T-cell (primary cell): Measurements from ENCODE around the gene RDH14. TPM values are rescaled to one million over a fixed set of nuclear protein-coding genes. Genes with fewer than 3 reads are reported as not detected.

Experiments
- ATAC-seq, 4 experiments: fragments of 200-7000 bp in 3 of 4; fragments of 150-1000 bp in 1 of 4; cut with Tn5 transposase; replicated peaks in 1 of 4; 1 replicate in 3 of 4; 2 replicates in 1 of 4; pipeline ENCODE4 v1.10.0; 2021; ENCODE audit warnings: moderate library complexity in 3 of 4, mild to moderate bottlenecking in 2 of 4, moderate number of reproducible peaks in 1 of 4
- CTCF ChIA-PET, 2 donors: fragments of 300-600 bp; sonication (Branson Sonifier 250); formaldehyde crosslinking; loops; one replicate each; lab custom pipeline; 2022; ENCODE audit warnings: antibody characterized with exemption in 2 of 2; lab: Charles Lee
- POLR2A ChIA-PET, 2 donors: fragments of 300-600 bp; sonication (Branson Sonifier 250); formaldehyde crosslinking; loops; one replicate each; lab custom pipeline; 2022; ENCODE audit warnings: antibody characterized with exemption in 2 of 2; lab: Charles Lee
- DNase-seq, 35 experiments: peaks; one replicate each; pipeline versions ENCODE4 v3.0.0 to v3.0.0-alpha.2; 2013 to 2023
- H3K27ac ChIP-seq: one replicate; pipeline ENCODE4 v1.5.1; 2013; ENCODE audit warnings: low read length
- H3K27me3 ChIP-seq, 2 experiments: replicated peaks in 1 of 2; 1 replicate in 1 of 2; 2 replicates in 1 of 2; pipeline versions ENCODE4 v1.6.1 to v1.7.0; 2013; ENCODE audit warnings: low read length in 1 of 2, mixed read lengths in 1 of 2; ENCODE audit not compliant: control insufficient read depth in 2 of 2, insufficient read depth in 2 of 2; ENCODE audit errors: extremely low read depth in 1 of 2
- H3K36me3 ChIP-seq, 2 donors: 1 replicate in 1 of 2; 2 replicates in 1 of 2; pipeline versions ENCODE4 v1.6.1 to v1.7.0; 2013; ENCODE audit warnings: low read length in 1 of 2; ENCODE audit not compliant: control insufficient read depth in 2 of 2, insufficient read depth in 1 of 2; ENCODE audit errors: extremely low read depth in 1 of 2
- H3K4me1 ChIP-seq, 2 experiments: 1 replicate in 1 of 2; 2 replicates in 1 of 2; pipeline versions ENCODE4 v1.6.1 to v1.7.0; 2013; ENCODE audit warnings: low read length in 2 of 2, mixed read lengths in 1 of 2; ENCODE audit not compliant: insufficient read depth in 2 of 2, control insufficient read depth in 1 of 2; ENCODE audit errors: extremely low read depth in 1 of 2
- H3K4me3 ChIP-seq, 2 donors: 1 replicate in 1 of 2; 2 replicates in 1 of 2; pipeline versions ENCODE4 v1.5.1 to v1.7.0; 2013; ENCODE audit warnings: mild to moderate bottlenecking in 2 of 2, low read length in 1 of 2, moderate library complexity in 1 of 2; ENCODE audit not compliant: control insufficient read depth in 1 of 2; ENCODE audit errors: extremely low read depth in 1 of 2
- H3K9me3 ChIP-seq: 2 replicates; pipeline ENCODE4 v1.7.0; 2013
- H3K27ac Mint-ChIP-seq, 2 donors: one replicate each; pipeline ENCODE4 v1.8.0; 2020 to 2021; ENCODE audit warnings: mild to moderate bottlenecking in 2 of 2, mixed read lengths in 2 of 2
- H3K27me3 Mint-ChIP-seq, 2 donors: one replicate each; pipeline ENCODE4 v1.8.0; 2021 to 2022; ENCODE audit warnings: mixed read lengths in 2 of 2
- H3K36me3 Mint-ChIP-seq: one replicate; pipeline ENCODE4 v1.8.0; 2021; ENCODE audit warnings: mixed read lengths
- H3K4me1 Mint-ChIP-seq, 3 donors: one replicate each; pipeline ENCODE4 v1.8.0; 2020 to 2022; ENCODE audit warnings: mixed read lengths in 3 of 3, mild to moderate bottlenecking in 1 of 3
- H3K4me3 Mint-ChIP-seq, 3 donors: one replicate each; pipeline ENCODE4 v1.8.0; 2020 to 2022; ENCODE audit warnings: mild to moderate bottlenecking in 3 of 3, mixed read lengths in 3 of 3, moderate library complexity in 3 of 3
- H3K9me3 Mint-ChIP-seq, 3 donors: one replicate each; pipeline ENCODE4 v1.8.0; 2020 to 2022; ENCODE audit warnings: mixed read lengths in 3 of 3
- WGBS: methylation state at CpG from one replicate; pipeline ENCODE4 v1.1.5; 2013; ENCODE audit warnings: missing lambda C conversion rate; ENCODE audit not compliant: insufficient coverage; 5-methylcytosine and 5-hydroxymethylcytosine counted together
- total RNA-seq, 35 experiments: library from RNA in 6 of 35; stranded (reverse) in 6 of 35; fragments of 120-200 nt in 1 of 35; gene quantifications; one replicate each; pipeline versions ENCODE4 v1.2.1 to v1.2.4 and lab custom pipeline; 2013 to 2026

RDH14 gene
- total RNA-seq, 5 donors from 2014 or later (not counting 1 experiment from before 2014, with no cell fraction given): 9.7 to 21.5 (median 18.8) TPM

DNA sequence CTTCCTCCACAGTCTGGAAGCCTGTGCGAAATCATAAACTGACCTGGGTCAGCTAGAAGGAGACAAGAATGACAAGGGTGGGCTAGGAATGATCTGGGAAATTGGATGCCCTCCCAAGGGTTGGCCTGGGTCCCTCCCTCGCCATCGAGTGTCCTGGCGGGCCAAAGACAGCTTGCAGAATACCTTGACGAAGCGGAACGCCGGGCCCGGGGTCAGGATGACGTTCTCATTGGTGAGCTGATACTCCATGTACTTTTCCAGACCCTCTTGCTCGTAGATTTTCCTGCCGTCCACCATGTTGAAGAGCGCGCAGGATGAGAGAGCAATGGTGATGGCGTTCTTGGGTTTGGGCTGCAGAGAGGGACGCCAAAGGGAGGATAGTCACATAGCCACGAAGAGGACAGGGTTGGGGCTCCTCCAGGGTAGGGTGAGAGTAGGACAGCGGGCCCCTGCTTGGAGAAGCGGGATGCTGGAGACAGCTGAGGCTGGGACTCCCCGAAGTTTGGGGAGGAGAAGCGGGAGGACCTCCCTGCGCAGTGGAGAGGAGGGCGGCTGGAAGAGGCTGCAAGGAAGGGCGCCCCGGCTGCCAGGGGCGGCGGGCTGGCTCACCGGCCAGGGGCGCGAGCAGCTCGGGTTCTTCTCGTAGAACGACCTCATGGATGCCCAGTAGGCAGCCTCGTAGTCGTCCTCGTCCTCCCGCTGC, 23.6 kb upstream of the RDH14 start:
- ChIA-PET CTCF (no interaction called here), POLR2A (no interaction called here)
- H3K27ac Mint-ChIP-seq: no peak overlapping the region
- no peaks in the 10 kb centered on the region for H3K27me3 ChIP-seq
- peaks cover 0 to 4% of the 10 kb centered on the region in 2 donors for H3K36me3 ChIP-seq
- H3K4me3 Mint-ChIP-seq: no peak overlapping the region
- H3K4me1 Mint-ChIP-seq: peaks cover 0 to under 1% (median 0%) of the 10 kb centered on the region in 3 donors
- peaks cover 13 to 27% (median 13%) of the 10 kb centered on the region in 3 donors for H3K9me3 Mint-ChIP-seq
- 93% methylated on average over 36 of the region's 37 CpGs for WGBS
- DNase-seq (no peak), ATAC-seq (no peak)
- H3K9me3 ChIP-seq: no peaks in the 10 kb centered on the region
- H3K36me3 Mint-ChIP-seq: peaks cover 43% of the 10 kb centered on the region
- H3K4me1 ChIP-seq: no peaks in the 10 kb centered on the region
- H3K4me3 ChIP-seq: no peak overlapping the region
- H3K27ac ChIP-seq: no peak overlapping the region
- H3K27me3 Mint-ChIP-seq: no peaks in the 10 kb centered on the region

DNA sequence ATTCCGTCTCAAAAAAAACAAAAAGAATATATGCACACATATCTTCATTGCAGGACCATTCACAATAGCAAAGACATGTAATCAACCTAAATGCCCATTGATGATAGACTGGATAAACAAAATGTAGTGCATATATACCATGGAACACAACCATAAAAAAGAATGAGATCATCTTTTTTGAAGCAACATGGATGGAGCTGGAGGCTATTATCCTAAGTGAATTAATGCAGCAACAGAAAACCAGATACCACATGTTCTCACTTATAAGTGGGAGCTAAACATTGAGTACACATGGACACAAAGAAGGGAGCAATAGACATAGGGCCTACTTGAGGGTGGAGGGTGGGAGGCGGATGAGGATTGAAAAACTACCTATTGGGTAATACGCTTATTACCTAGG, 20.2 kb upstream of the RDH14 start:
- H3K9me3 ChIP-seq: no peaks in the 10 kb centered on the region
- ChIA-PET CTCF (no interaction called here), POLR2A (no interaction called here)
- Mint-ChIP-seq H3K27me3 (no peaks in the 10 kb centered on the region), H3K36me3 (peaks cover 48% of the 10 kb centered on the region), H3K4me3 (no peak overlapping the region), H3K4me1 (no peaks in the 10 kb centered on the region), H3K27ac (no peak overlapping the region), H3K9me3 (peaks cover 19 to 39% (median 23%) of the 10 kb centered on the region in 3 donors)
- H3K27ac ChIP-seq: no peak overlapping the region
- no peak overlapping the region for H3K4me3 ChIP-seq
- peaks cover 0 to 4% of the 10 kb centered on the region in 2 donors for H3K36me3 ChIP-seq
- no peak for DNase-seq
- WGBS: no CpG with 5 or more reads among the region's 3 CpGs
- no peak for ATAC-seq
- no peaks in the 10 kb centered on the region for H3K4me1 ChIP-seq
- H3K27me3 ChIP-seq: no peaks in the 10 kb centered on the region

DNA sequence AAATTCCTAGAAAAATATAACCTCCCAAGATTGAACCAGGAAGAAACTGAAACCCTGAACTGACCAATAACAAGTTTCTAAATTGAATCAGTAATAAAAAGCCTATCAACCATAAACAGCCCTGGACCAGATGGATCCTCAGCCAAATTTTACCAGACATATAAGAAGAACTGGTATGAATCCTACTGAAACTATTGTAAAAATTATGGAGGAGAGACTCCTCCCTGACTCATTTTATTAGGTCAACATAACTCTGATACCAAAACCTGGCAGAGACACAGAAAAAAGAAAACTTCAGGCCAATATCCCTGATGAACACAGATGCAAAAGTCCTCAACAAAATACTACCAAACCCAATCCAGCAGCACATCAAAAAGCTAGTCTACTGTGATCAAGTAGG, 17.6 kb upstream of the RDH14 start:
- Histone ChIP-seq H3K9me3 (no peaks in the 10 kb centered on the region), H3K36me3 (no peaks in the 10 kb centered on the region), H3K27me3 (no peaks in the 10 kb centered on the region), H3K27ac (no peak overlapping the region), H3K4me1 (no peaks in the 10 kb centered on the region), H3K4me3 (no peak overlapping the region)
- Mint-ChIP-seq H3K36me3 (peaks cover 46% of the 10 kb centered on the region), H3K27ac (no peak overlapping the region), H3K4me3 (no peak overlapping the region), H3K4me1 (no peaks in the 10 kb centered on the region), H3K9me3 (peaks cover 14 to 28% (median 15%) of the 10 kb centered on the region in 3 donors), H3K27me3 (no peaks in the 10 kb centered on the region)
- POLR2A ChIA-PET: no interaction called here
- DNase-seq: no peak
- CTCF ChIA-PET: interaction anchor here in 1 of 2 donors (0.7 kb wide), 1 partner anchor 41 kb away, joined by 4 read pairs; no protein-coding TSS in a partner anchor
- ATAC-seq: no peak

DNA sequence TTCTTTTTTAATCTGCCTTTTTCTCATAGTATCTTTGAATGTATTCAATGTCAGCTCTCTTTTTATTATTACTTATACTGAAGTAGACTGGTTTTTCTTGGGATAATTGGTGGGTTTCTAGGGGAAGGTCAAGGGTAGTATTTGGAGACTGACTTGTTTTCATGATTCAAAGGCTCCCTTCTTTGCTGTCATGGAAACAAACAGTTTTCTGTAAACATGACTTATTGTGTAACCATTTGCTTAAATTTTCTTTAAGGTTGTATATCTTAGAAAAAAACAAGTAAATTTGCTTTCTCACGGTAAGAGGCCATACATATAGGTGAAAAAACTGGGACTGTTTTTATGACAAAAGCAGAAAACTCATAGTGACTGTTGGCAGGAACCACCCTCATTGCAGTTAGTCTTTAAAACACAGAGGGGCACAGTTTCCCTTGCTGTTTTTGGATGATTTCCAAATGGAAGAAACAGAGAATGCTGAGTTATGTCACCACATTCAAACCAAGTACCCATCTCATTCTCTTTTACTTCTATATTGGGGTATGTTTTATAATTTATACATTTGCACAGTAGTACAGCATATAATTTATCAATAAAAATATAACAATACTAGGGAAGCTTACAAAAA, 5.8 kb upstream of the RDH14 start:
- H3K27ac ChIP-seq: no peak overlapping the region
- no peak overlapping the region for H3K4me3 ChIP-seq
- WGBS: 83% methylated on average over 1 of the region's 1 CpG
- H3K9me3 Mint-ChIP-seq: peaks cover 3 to 10% (median 4%) of the 10 kb centered on the region in 3 donors
- peaks cover 9 to 14% (median 9%) of the 10 kb centered on the region in 3 donors for H3K4me1 Mint-ChIP-seq
- H3K27ac Mint-ChIP-seq: no peak overlapping the region
- H3K36me3 Mint-ChIP-seq: peaks cover 64% of the 10 kb centered on the region
- DNase-seq (no peak), ATAC-seq (no peak)
- peaks cover 1 to 3% of the 10 kb centered on the region in 2 experiments for H3K4me1 ChIP-seq
- no peaks in the 10 kb centered on the region for H3K27me3 ChIP-seq
- H3K36me3 ChIP-seq: peaks cover 0 to 7% of the 10 kb centered on the region in 2 donors
- H3K9me3 ChIP-seq: peaks cover 5% of the 10 kb centered on the region
- H3K4me3 Mint-ChIP-seq: no peak overlapping the region
- ChIA-PET POLR2A (no interaction called here), CTCF (interaction anchor here in 1 of 2 donors (1.1 kb wide), 1 partner anchor 1334 kb away, joined by 3 read pairs; no protein-coding TSS in a partner anchor)
- H3K27me3 Mint-ChIP-seq: no peaks in the 10 kb centered on the region

DNA sequence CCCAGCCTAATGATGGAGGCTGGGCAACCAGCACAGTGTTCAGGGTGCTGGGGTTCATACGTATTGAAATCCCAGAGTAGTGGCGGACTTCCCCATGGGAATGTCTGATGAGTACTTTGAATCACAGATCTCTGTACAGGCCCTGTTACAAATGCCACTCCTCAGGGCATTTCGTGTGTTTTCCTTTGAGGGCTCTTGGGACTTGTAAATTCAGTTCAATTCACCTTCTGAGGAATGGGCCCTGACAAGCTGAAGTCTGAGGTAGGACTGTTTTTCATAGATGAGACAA, 288 bp upstream of the RDH14 start:
- CTCF ChIA-PET: interaction anchor here in 1 of 2 donors (0.6 to 1.4 kb wide), 4 partner anchors 14 to 1490 kb away, joined by 3 to 4 read pairs (median 4); partner anchors contain the start of gene LAPTM4A
- H3K4me1 ChIP-seq: peaks cover 11 to 17% of the 10 kb centered on the region in 2 experiments
- peaks cover 5% of the 10 kb centered on the region for H3K9me3 ChIP-seq
- peaks cover 2 to 6% (median 3%) of the 10 kb centered on the region in 3 donors for H3K9me3 Mint-ChIP-seq
- H3K27ac ChIP-seq: peak overlapping the region; percentile 74
- DNase-seq (no peak), ATAC-seq (no peak)
- 0% methylated on average over 2 of the region's 3 CpGs for WGBS
- H3K4me1 Mint-ChIP-seq: peaks cover 48 to 55% (median 51%) of the 10 kb centered on the region in 3 donors
- no peaks in the 10 kb centered on the region for H3K27me3 Mint-ChIP-seq
- H3K27ac Mint-ChIP-seq: peak overlapping the region; percentile 93 to 94
- peak overlapping the region; percentile 59 to 78 for H3K4me3 ChIP-seq
- H3K4me3 Mint-ChIP-seq: peak overlapping the region; percentile 88 to 91 (median 90)
- POLR2A ChIA-PET: interaction anchor here (0.6 to 1.1 kb wide), 3 partner anchors 8 to 1339 kb away, joined by 4 to 8 read pairs (median 8); no protein-coding TSS in a partner anchor
- H3K27me3 ChIP-seq: no peaks in the 10 kb centered on the region
- peaks cover 30% of the 10 kb centered on the region for H3K36me3 Mint-ChIP-seq
- H3K36me3 ChIP-seq: peaks cover 0 to under 1% of the 10 kb centered on the region in 2 donors

DNA sequence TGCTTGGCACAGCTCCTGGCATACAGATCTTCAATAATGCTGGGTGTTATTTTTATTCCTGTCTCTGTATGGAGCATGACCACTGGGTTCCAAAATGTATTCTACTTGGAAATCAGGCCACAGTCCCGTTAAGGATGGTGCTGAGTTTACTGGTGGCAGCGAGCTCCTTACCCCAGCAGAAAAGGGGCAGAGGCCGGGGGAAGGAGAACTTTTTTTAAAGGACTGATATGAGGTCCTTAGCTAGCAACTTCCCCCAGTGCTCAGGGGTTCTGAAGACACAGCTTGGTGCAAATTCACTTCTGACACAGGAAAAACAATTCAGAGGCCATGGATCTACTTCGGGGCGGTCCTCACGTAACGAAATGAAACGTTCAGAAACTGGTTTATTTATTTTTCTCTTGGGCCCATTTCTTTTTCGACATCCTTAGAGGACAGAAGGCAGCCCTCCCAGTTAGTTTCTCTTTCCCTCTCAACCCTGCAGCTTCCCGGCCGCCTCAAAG, 872 bp downstream of the RDH14 start:
- ChIA-PET POLR2A (interaction anchor here (0.6 to 1.0 kb wide), 5 partner anchors 13 to 1887 kb away, joined by 3 to 4 read pairs (median 3); partner anchors contain the start of gene RHOB (in 1 of the 2)), CTCF (interaction anchor here (1.2 to 1.3 kb wide), 2 partner anchors 13 to 39 kb away, joined by 3 to 5 read pairs; no protein-coding TSS in a partner anchor)
- DNase-seq (peak in 1 of 35 experiments; percentile 1), ATAC-seq (no peak)
- peaks cover 31% of the 10 kb centered on the region for H3K36me3 Mint-ChIP-seq
- Histone ChIP-seq H3K27me3 (no peaks in the 10 kb centered on the region), H3K9me3 (peaks cover 5% of the 10 kb centered on the region), H3K36me3 (peaks cover 0 to 10% of the 10 kb centered on the region in 2 donors), H3K27ac (peak overlapping the region; percentile 74), H3K4me1 (peaks cover 11 to 17% of the 10 kb centered on the region in 2 experiments), H3K4me3 (peak overlapping the region; percentile 59 to 78)
- H3K4me3 Mint-ChIP-seq: peak overlapping the region; percentile 91
- peaks cover 52 to 58% (median 57%) of the 10 kb centered on the region in 3 donors for H3K4me1 Mint-ChIP-seq
- no peaks in the 10 kb centered on the region for H3K27me3 Mint-ChIP-seq
- H3K9me3 Mint-ChIP-seq: peaks cover 0 to 3% (median 0%) of the 10 kb centered on the region in 3 donors
- WGBS: 10% methylated on average over 10 of the region's 11 CpGs
- peak overlapping the region; percentile 93 to 97 for H3K27ac Mint-ChIP-seq
